GM08714 (cell line): ENCODE measurements around the gene TSHZ2.

ENCODE experiments used
- H3K4me3 ChIP-seq: fragments of 200-500 bp; sonication (Bioruptor generic); 2 replicates; pipeline ENCODE4 v1.5.1; 2014; ENCODE audit warnings: mild to moderate bottlenecking, low read length, inconsistent platforms
- ZNF274 ChIP-seq: IDR thresholded peaks from 2 replicates; pipeline ENCODE4 v1.6.1; 2012; ENCODE audit warnings: mild to moderate bottlenecking, low read depth, low read length

Gene TSHZ2

GRCh38 chr20:53224851-53225250, 252.7 kb downstream of the TSHZ2 start:
- TF ChIP-seq ZNF274: no peak
- no peak overlapping the region for H3K4me3 ChIP-seq

GRCh38 chr20:53226826-53227225, 254.7 kb downstream of the TSHZ2 start:
- H3K4me3 ChIP-seq: no peak overlapping the region
- TF ChIP-seq ZNF274: no peak

- H3K4me3 ChIP-seq: no peak overlapping the region
- no peak for TF ChIP-seq ZNF274
These were observed 255.4 kb downstream of the TSHZ2 start for GRCh38 chr20:53227523-53227922.

- TF ChIP-seq ZNF274: no peak
- no peak overlapping the region for H3K4me3 ChIP-seq
These were observed 258.9 kb downstream of the TSHZ2 start for GRCh38 chr20:53231061-53231460.

GRCh38 chr20:53237461-53237860, 265.3 kb downstream of the TSHZ2 start:
- no peak for TF ChIP-seq ZNF274
- no peak overlapping the region for H3K4me3 ChIP-seq

- TF ChIP-seq ZNF274: no peak
- H3K4me3 ChIP-seq: no peak overlapping the region
These were observed 266.0 kb downstream of the TSHZ2 start for GRCh38 chr20:53238121-53238660.

- H3K4me3 ChIP-seq: no peak overlapping the region
- no peak for TF ChIP-seq ZNF274
These were observed 271.0 kb downstream of the TSHZ2 start for GRCh38 chr20:53243152-53243551.

GRCh38 chr20:53244711-53245110, 272.6 kb downstream of the TSHZ2 start:
- H3K4me3 ChIP-seq: no peak overlapping the region
- TF ChIP-seq ZNF274: no peak

- TF ChIP-seq ZNF274: no peak
- H3K4me3 ChIP-seq: no peak overlapping the region
These were observed 273.4 kb downstream of the TSHZ2 start for GRCh38 chr20:53245574-53245973.

- H3K4me3 ChIP-seq: no peak overlapping the region
- no peak for TF ChIP-seq ZNF274
These were observed 275.4 kb downstream of the TSHZ2 start for GRCh38 chr20:53247468-53248103.

- H3K4me3 ChIP-seq: no peak overlapping the region
- no peak for TF ChIP-seq ZNF274
These were observed 278.3 kb downstream of the TSHZ2 start for GRCh38 chr20:53250456-53250855.

GRCh38 chr20:53252002-53252401, 279.8 kb downstream of the TSHZ2 start:
- TF ChIP-seq ZNF274: no peak

GRCh38 chr20:53253668-53254067, 281.5 kb downstream of the TSHZ2 start:
- no peak overlapping the region for H3K4me3 ChIP-seq
- no peak for TF ChIP-seq ZNF274

More at GRCh38 chr20:53252002-53252401, 279.8 kb downstream of the TSHZ2 start:
- H3K4me3 ChIP-seq: no peak overlapping the region

- no peak for TF ChIP-seq ZNF274
- no peak overlapping the region for H3K4me3 ChIP-seq
These were observed 283.0 kb downstream of the TSHZ2 start for GRCh38 chr20:53255102-53255710.

GRCh38 chr20:53258741-53259140, 286.6 kb downstream of the TSHZ2 start:
- TF ChIP-seq ZNF274: no peak
- H3K4me3 ChIP-seq: no peak overlapping the region
